ENCODE results near the gene UBE2I. TPM values are rescaled to one million over a fixed set of nuclear protein-coding genes. Genes with fewer than 3 reads are reported as not detected.

The UBE2I gene
- total and polyA plus RNA-seq, 2 of the 4 experiments (the other 2 are of a cell fraction), result 30.8 to 140 TPM

- H3K4me3 ChIP-seq (ENCODE audit: insufficient read depth, low read depth, low read length), result no peak overlapping the region
- POLR2A ChIA-PET (ENCODE audit: unreplicated experiment), result no interaction called here
- no peak overlapping the region for H2BK15ac ChIP-seq (ENCODE audit: low read depth, low read length)
- no peak overlapping the region for H3K4me2 ChIP-seq (ENCODE audit: low read depth, low read length)
- no peak overlapping the region for H2BK5ac ChIP-seq (ENCODE audit: low read depth, low read length, poor library complexity, severe bottlenecking)
- no peak overlapping the region for H3K9ac ChIP-seq (ENCODE audit: low read depth, low read length)
- no peak overlapping the region for H3K27ac ChIP-seq (ENCODE audit: insufficient read depth, low read length)
- H2AK5ac ChIP-seq (ENCODE audit: low read depth, low read length), result no peak overlapping the region
- no peak overlapping the region for H3K23ac ChIP-seq (ENCODE audit: low read depth, low read length)
- H4K5ac ChIP-seq (ENCODE audit: low read depth, low read length), result no peak overlapping the region
- no peak overlapping the region for H2AFZ ChIP-seq (replicated peaks; ENCODE audit: low read length, poor library complexity)
- no peak overlapping the region for H4K91ac ChIP-seq (ENCODE audit: insufficient read depth, low read depth, low read length)
- H4K20me1 ChIP-seq (ENCODE audit: insufficient read depth, low read length), result peaks cover 9% of the 10 kb centered on the region
- WGBS, 2 experiments (ENCODE audit: extremely low coverage in 2 of 2, insufficient read length in 1 of 2), result 67% methylated on average over 1 of the region's 16 CpGs; no CpG with 5 or more reads in 1 of the 2 experiments
- H3K4me1 ChIP-seq (ENCODE audit: control insufficient read depth, insufficient read depth, low read length), result peaks cover 9% of the 10 kb centered on the region
- ATAC-seq (ENCODE audit: low read depth) (no peak), DNase-seq (no peak)
- TF ChIP-seq USF2 (IDR thresholded peaks at IDR 0.05; ENCODE audit: low read depth, low read length) (no peak), RCOR1 (IDR thresholded peaks at IDR 0.05; ENCODE audit: insufficient replicate concordance, low read length) (no peak), NFE2L2 (IDR thresholded peaks at IDR 0.05; ENCODE audit: low read depth, low read length) (no peak), MAZ (IDR thresholded peaks at IDR 0.05; ENCODE audit: borderline replicate concordance, low read depth, low read length) (no peak)
- H4K8ac ChIP-seq (ENCODE audit: low read depth in 2 of 2, low read length in 2 of 2), result no peak overlapping the region
- no peak overlapping the region for H3K18ac ChIP-seq (ENCODE audit: low read depth, low read length)
- dilution Hi-C loops (cut with HindIII; ENCODE audit: low sequenced_read_pairs, unreplicated experiment) (no loop called here), in situ Hi-C loops (cut with MboI; ENCODE audit: low sequenced_read_pairs) (no loop called here), intact Hi-C loops (cut with micrococcal nuclease) (no loop called here)
- no peak overlapping the region for H3K56ac ChIP-seq (ENCODE audit: extremely low read depth, insufficient read depth, low read length)
- no peaks in the 10 kb centered on the region for H3K27me3 ChIP-seq (ENCODE audit: control insufficient read depth, insufficient read depth, low read length)
- peaks cover 18 to 48% of the 10 kb centered on the region in 2 experiments for H3K79me1 ChIP-seq (ENCODE audit: low read depth in 1 of 2, low read length in 2 of 2)
- CTCF ChIA-PET, result no interaction called here
- H3K9me1 ChIP-seq (ENCODE audit: insufficient read depth, low read length), result no peaks in the 10 kb centered on the region
- no peak overlapping the region for H2AK9ac ChIP-seq (replicated peaks; ENCODE audit: low read depth, low read length, poor library complexity)
- H2BK120ac ChIP-seq (ENCODE audit: low read depth, low read length), result no peak overlapping the region
- no peak overlapping the region for H3K4ac ChIP-seq (ENCODE audit: low read depth, low read length)
- no peaks in the 10 kb centered on the region for H3K9me3 ChIP-seq (ENCODE audit: control insufficient read depth, insufficient read depth, low read length)
- no TSS peak for BruUV-seq (replicated peaks)
- peaks cover 25% of the 10 kb centered on the region for H3K36me3 ChIP-seq (ENCODE audit: control insufficient read depth, insufficient read depth, low read length)
- no peak overlapping the region for H2BK20ac ChIP-seq (ENCODE audit: low read depth, low read length)
- no peak overlapping the region for H3K14ac ChIP-seq (replicated peaks; ENCODE audit: low read depth, low read length)
Measured at GRCh38 chr16:1349351-1349750, 39.9 kb downstream of the UBE2I start.
